ENCODE data around the gene PRR11. TPM values are rescaled to one million over a fixed set of nuclear protein-coding genes. Genes with fewer than 3 reads are reported as not detected.
A peak's percentile ranks its signal among the peaks of the same experiment; 100 is the strongest.
"Not testable (repeated sequence)": the region's sequence is repeated elsewhere in the genome, so short reads cannot be mapped to it uniquely, and the experiment has no call there.

PRR11 gene
- total RNA-seq, 1 donor from 2014 or later = 1.5 TPM

GRCh38 chr17:59185997-59186396 lies 30.5 kb downstream of the PRR11 start:
- ATAC-seq (no peak), DNase-seq (ENCODE audit: missing footprints) (no peak)
- intact Hi-C loops (cut with DNase I) = no loop called here

GRCh38 chr17:59186850-59187249 lies 31.3 kb downstream of the PRR11 start:
- DNase-seq (ENCODE audit: missing footprints) (no peak), ATAC-seq (no peak)
- intact Hi-C loops (cut with DNase I) = no loop called here

DNA sequence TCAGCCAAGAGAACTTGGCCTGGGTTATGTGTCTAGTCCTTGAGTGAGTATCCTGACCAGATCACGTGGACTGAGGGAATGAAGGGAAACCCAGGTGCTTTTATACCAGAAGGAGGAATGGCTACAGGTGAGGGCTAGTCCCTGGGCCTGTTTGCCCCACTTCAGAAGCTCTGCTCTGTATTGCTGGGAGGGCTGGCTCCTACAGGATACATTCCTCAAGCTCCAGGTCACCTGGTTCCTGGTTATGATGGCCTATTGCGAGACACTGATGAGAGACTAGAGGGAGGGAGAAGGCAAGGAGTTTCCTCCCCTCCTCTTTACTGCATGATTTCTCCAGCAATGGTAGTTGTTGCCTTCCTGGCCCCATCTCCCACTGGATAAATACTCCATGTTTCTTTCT lies 35.3 kb downstream of the PRR11 start:
- no peak for ATAC-seq
- intact Hi-C loops (cut with DNase I) = no loop called here
- DNase-seq (ENCODE audit: missing footprints) = no peak

- ATAC-seq (no peak), DNase-seq (ENCODE audit: missing footprints) (no peak)
- intact Hi-C loops (cut with DNase I) = no loop called here
These were observed 37.9 kb downstream of the PRR11 start for GRCh38 chr17:59193336-59193862.

GRCh38 chr17:59199398-59199797 lies 43.9 kb downstream of the PRR11 start:
- ATAC-seq (no peak), DNase-seq (ENCODE audit: missing footprints) (no peak)
- intact Hi-C loops (cut with DNase I) = no loop called here

DNA sequence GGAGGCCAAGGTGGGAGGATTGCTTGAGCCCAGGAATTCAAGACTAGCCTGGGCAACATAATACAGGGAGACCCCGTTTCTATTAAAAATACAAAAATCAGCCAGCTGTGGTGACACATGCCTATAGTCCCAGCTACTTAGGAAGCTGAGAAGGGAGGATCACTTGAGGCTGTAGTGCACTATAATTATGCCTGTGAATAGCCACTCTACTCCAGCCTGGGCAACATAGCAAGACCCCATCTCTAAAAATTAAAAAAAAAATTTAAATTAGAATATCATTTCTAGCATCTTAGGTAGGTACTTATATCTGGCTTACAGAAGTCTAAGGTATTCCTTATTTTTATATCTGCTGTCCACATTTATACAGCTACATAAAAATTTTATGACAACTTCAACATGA lies 46.8 kb downstream of the PRR11 start:
- DNase-seq (ENCODE audit: missing footprints) (no peak), ATAC-seq (no peak)
- intact Hi-C loops (cut with DNase I) = no loop called here

DNA sequence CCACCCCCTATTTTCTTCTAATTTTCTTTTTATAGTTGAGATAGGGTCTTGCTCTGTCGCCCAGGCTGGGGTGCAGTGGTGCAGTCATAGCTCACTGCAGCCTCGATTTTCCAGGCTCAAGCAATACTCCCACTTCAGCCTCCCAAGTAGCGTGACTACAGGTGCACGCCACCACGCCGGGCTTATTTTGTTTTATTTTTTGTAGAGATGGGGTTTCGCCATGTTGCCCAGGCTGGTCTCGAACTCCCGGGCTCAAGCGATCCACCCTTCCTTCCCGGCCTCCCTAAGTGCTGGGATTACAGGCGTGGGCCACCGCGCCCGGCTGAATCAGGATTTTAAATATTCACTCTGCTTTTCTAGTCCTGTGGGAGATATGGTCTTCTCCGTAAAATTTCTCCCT lies 63.8 kb downstream of the PRR11 start:
- DNase-seq (ENCODE audit: missing footprints) (no peak), ATAC-seq (no peak)
- intact Hi-C loops (cut with DNase I) = no loop called here

- intact Hi-C loops (cut with DNase I) = no loop called here
- DNase-seq (ENCODE audit: missing footprints) (no peak), ATAC-seq (no peak)
These were observed 64.4 kb downstream of the PRR11 start for GRCh38 chr17:59219992-59220327.

GRCh38 chr17:59220328-59221158 lies 65.0 kb downstream of the PRR11 start, which contains the start of gene GDPD1:
GDPD1 (plus strand) TSS chr17:59220511; CDS start chr17:59220610, 99 bp downstream.
- peak; percentile 98 for ATAC-seq
- intact Hi-C loops (cut with DNase I) = no loop called here
- DNase-seq (ENCODE audit: missing footprints) = peak; percentile 99

GRCh38 chr17:59221159-59221847 lies 65.8 kb downstream of the PRR11 start:
- DNase-seq (ENCODE audit: missing footprints) = no peak
- intact Hi-C loops (cut with DNase I) = no loop called here
- no peak for ATAC-seq

DNA sequence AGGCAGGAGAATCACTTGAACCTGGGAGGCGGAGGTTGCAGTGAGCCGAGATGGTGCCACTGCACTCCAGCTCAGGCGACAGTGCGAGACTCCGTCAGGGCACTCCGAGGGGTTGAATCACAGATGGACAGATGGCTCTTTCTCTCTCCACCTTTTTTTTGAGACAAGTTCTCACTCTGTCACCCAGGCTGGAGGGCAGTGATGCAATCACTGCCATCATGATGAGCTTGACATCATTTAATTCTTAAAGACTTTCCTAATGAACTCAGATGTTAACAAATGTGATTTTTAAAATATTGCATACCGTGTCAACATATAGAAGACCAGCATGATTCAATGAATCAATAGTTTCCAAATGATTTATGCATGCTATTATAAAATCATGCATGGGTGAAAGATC lies 68.3 kb downstream of the PRR11 start:
- intact Hi-C loops (cut with DNase I) = no loop called here
- no peak for ATAC-seq
- no peak for DNase-seq (ENCODE audit: missing footprints)

DNA sequence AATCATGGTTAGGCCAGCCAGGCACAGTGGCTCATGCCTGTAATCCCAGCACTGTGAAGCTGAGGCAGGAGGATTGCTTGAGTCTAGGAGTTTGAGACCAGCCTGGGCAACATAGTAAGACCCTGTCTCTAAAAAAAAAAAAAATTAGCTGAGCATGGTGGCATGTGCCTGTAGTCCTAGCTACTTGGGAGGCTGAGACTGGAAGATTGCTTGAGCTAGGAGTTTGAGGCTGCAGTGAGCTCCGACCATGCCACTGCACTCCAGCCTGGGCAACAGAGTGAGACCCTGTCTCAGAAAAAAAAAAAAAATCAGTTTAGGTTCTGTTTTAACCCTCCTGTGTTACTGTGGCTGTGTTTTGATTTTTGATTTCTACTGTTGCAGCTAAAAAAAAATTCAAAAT lies 73.0 kb downstream of the PRR11 start:
- intact Hi-C loops (cut with DNase I); DNase-seq (ENCODE audit: missing footprints): not testable (repeated sequence)

GRCh38 chr17:59230764-59231163 lies 75.2 kb downstream of the PRR11 start:
- no peak for ATAC-seq
- intact Hi-C loops (cut with DNase I) = no loop called here
- DNase-seq (ENCODE audit: missing footprints) = no peak

More for the DNA sequence above, 73.0 kb downstream of the PRR11 start:
- not testable (repeated sequence) for ATAC-seq

- intact Hi-C loops (cut with DNase I) = no loop called here
- ATAC-seq (no peak), DNase-seq (ENCODE audit: missing footprints) (no peak)
These were observed 79.1 kb downstream of the PRR11 start for GRCh38 chr17:59234631-59235030.

DNA sequence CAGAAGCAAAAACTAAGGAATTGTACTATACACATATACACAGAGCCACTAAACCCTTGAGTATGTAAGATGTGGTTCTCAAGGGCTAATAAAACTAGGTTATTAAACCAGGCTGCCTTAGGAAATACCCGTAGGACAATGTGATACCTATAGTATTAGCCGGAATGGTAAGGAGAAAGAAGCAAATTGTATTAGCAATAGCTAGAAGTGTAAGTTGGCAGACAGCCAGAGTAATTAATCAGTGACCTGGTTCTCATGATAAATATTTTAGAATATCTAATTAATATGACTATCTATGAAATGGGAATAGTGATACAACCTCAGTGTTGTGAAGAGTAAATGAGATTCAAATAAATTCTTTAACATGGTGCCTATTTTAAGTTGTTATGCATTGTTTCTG lies 83.4 kb downstream of the PRR11 start:
- intact Hi-C loops (cut with DNase I) = no loop called here
- DNase-seq (ENCODE audit: missing footprints) = no peak
- ATAC-seq = no peak

- DNase-seq (ENCODE audit: missing footprints) (no peak), ATAC-seq (no peak)
- intact Hi-C loops (cut with DNase I) = no loop called here
These were observed 88.5 kb downstream of the PRR11 start for GRCh38 chr17:59244081-59244480.

Measured in Right ventricle myocardium inferior (tissue), 1 donor.